Measurements from ENCODE around the gene GRB2. TPM values are rescaled to one million over a fixed set of nuclear protein-coding genes. Genes with fewer than 3 reads are reported as not detected.
"Not testable (repeated sequence)": the region's sequence is repeated elsewhere in the genome, so short reads cannot be mapped to it uniquely, and the experiment has no call there.

The GRB2 gene
- total RNA-seq, 1 experiment from 2014 or later, result 195 TPM

DNA sequence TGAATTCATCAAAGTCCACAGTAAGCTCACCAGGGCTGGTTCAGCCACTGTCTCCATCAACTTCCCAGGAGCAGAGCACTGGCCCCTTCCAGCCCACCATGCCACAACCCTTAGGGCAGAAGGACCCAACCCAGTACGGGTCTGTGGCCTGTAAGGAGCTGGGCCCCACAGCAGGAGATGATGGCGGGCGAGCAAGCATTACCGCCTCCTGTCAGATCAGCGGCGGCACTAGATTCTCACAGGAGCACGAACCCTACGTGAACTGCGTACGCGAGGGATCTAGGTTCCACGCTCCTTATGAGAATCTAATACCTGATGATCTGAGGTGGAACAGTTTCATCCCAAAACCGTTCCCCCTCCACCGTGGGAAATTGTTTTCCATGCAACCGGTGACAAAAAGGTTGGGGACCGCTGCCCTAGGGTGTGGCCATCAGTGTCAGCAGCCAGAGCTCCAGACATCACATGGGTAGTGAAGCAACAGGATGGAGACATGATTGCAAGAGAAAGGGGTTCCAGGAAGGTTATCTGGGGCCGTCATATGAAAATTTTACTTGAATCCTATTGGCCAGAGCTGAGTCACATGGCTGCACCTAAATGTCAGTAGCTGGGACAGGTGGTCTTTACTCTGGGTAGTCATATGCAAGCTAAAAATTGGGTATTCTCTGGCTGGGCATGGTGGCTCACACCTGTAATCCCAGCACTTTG is 103.8 kb downstream of the GRB2 start:
- in situ Hi-C loops (cut with HindIII; ENCODE audit: low sequenced_read_pairs), result no loop called here
- no peak for DNase-seq (ENCODE audit: low spot score)

GRCh38 chr17:75301049-75301448 is 104.4 kb downstream of the GRB2 start:
- in situ Hi-C loops (cut with HindIII; ENCODE audit: low sequenced_read_pairs), result no loop called here
- DNase-seq (ENCODE audit: low spot score), result no peak

DNA sequence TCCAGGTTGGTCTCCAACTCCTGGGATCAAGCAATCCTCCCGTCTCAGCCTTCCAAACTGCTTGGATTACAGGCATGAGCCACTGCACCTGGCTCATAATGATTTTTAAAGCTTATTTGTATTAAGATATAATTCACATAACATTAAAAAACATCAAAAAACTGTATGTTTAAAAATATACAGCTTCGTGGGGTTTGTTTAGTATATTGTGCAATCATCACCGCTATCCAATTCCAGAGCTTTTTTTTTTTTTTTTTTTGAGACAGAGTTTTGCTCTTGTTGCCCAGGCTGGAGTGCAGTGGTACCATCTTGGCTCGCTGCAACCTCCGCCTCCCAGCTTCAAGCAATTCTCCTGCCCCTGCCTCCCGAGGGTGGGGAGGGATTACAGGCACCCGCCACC is 105.2 kb downstream of the GRB2 start:
- in situ Hi-C loops (cut with HindIII; ENCODE audit: low sequenced_read_pairs), result no loop called here
- DNase-seq (ENCODE audit: low spot score), result no peak

- in situ Hi-C loops (cut with HindIII; ENCODE audit: low sequenced_read_pairs), result no loop called here
- DNase-seq (ENCODE audit: low spot score), result no peak
Observed at GRCh38 chr17:75295201-75296158, 110.0 kb downstream of the GRB2 start.

GRCh38 chr17:75292810-75293448 is 112.5 kb downstream of the GRB2 start:
- DNase-seq (ENCODE audit: low spot score); in situ Hi-C loops (cut with HindIII; ENCODE audit: low sequenced_read_pairs): not testable (repeated sequence)

- in situ Hi-C loops (cut with HindIII; ENCODE audit: low sequenced_read_pairs), result no loop called here
- peak; percentile 36 for DNase-seq (ENCODE audit: low spot score)
Observed at GRCh38 chr17:75289832-75290337, 115.6 kb downstream of the GRB2 start.

DNA sequence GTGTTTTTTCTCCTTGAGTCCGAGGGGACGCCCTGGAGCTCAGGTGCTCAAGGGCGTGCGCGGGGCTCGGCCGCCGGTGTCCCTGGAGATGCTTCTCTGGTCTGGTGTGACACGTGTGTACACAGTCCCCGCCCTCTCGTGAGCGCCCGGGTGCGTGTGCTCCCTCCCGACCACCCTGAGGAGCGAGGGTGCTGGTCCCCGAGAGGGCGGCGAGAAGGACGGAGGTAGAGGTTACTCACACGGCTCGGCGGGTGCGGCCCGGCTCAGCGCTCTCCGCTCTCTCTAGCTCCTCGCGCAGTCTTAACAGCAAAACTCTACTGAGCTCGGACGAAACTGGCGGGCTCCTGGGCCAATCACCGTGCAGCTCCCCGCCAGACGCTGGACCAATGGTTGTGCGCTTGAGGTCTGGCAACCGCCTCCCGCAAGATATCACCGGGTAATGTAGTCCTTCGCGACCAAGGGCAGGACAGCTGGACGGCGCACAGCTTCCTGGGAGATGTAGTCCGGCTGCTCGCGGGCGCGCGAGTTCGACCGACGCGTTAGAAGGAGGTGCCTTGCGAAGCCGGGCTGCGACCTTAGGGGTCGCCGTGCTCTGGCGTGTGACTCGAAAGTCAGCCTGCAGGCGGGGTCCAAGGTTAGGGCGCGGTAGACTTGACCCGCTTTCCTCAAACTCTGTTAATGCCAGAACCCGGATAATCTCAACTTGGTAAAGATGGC is 116.2 kb downstream of the GRB2 start, which contains the start of gene SLC25A19:
TSS of gene SLC25A19 (minus strand) at position 319 of the 717 bp plus-strand sequence. CDS start 2,669 bp downstream, outside the sequence.
- in situ Hi-C loops (cut with HindIII; ENCODE audit: low sequenced_read_pairs), result no loop called here
- peak; percentile 99 for DNase-seq (ENCODE audit: low spot score)

DNA sequence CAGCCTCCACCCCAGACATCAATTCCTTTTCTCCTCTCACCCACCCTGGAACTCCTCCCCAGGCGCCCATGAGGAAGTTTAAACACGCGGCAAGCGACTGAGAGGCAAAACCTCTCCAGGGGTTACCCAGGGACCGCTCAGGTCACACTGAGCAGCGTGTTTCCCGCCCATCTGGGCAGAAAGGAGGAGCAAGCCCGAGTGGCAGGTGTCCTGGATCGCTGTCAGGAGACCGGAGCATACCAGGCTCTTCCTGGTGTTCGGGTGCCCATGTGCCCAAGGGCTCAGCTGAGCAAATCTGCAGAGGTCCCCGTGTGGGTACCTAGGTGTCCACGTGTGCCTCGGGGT is 116.7 kb downstream of the GRB2 start:
- in situ Hi-C loops (cut with HindIII; ENCODE audit: low sequenced_read_pairs), result no loop called here
- no peak for DNase-seq (ENCODE audit: low spot score)

- in situ Hi-C loops (cut with HindIII; ENCODE audit: low sequenced_read_pairs), result no loop called here
Observed at GRCh38 chr17:75288359-75288758, 117.1 kb downstream of the GRB2 start.

DNA sequence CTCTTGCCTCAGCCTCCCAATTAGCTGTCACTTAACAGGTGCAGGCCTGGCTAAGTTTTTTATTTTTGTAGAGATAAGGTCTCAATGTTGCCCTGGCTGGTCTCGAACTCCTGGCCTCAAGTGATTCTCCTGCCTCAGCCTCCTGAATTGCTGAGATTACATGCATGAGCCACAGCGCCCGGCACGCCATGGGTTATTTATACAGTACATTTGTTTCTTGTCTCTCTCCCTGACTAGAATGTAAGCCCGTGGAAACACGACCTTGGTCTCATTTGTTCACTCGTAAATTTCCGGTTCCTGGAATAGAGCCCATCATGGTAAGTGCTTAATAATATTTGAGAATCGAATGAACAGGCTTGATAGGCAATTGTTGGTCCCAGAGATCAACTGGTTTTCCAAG is 118.3 kb downstream of the GRB2 start:
- in situ Hi-C loops (cut with HindIII; ENCODE audit: low sequenced_read_pairs), result no loop called here
- DNase-seq (ENCODE audit: low spot score), result no peak

More at GRCh38 chr17:75288359-75288758, 117.1 kb downstream of the GRB2 start:
- DNase-seq (ENCODE audit: low spot score), result no peak

DNA sequence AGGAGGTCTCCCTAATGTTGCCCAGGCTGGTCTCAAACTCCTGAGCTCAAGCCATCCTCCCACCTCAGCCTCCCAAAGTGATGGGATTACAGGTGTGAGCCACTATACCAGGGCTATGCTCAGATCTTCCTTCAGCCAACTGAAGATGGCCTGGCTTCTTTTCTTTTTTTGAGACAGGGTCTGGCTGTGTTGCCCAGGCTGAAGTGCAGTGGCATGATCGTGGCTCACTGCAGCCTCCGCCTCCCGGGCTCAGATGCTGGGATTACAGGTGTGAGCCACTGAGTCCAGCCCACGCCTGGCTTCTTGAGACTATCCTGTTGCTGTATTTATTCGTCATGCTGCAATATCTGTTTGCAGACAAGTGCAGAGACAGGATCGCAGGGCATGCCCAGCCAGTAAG is 120.4 kb downstream of the GRB2 start:
- in situ Hi-C loops (cut with HindIII; ENCODE audit: low sequenced_read_pairs), result no loop called here
- no peak for DNase-seq (ENCODE audit: low spot score)

GRCh38 chr17:75280189-75280588 is 125.3 kb downstream of the GRB2 start:
- in situ Hi-C loops (cut with HindIII; ENCODE audit: low sequenced_read_pairs), result not testable (repeated sequence)

DNA sequence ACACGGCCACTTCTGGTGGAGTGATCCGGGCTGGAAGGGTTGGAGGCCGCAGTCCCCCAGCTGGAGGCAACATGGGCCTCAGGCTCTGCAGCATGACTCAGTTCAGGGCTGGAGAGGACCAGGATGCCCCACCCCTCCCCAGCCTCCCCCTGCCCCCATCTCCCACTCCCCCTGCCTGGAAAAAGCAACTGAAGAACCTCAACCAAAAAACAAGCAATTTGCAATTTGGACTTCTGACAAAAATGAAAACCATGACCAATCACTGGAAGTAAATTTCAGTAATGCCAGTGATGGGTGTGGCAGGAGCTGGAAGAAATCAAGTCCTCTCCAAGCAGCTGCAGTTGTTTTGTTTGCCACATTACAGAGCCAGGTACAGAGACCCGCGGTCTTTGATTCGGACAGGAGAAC is 127.8 kb downstream of the GRB2 start:
- no peak for DNase-seq (ENCODE audit: low spot score)
- in situ Hi-C loops (cut with HindIII; ENCODE audit: low sequenced_read_pairs), result no loop called here

More at GRCh38 chr17:75280189-75280588, 125.3 kb downstream of the GRB2 start:
- not testable (repeated sequence) for DNase-seq (ENCODE audit: low spot score)

DNA sequence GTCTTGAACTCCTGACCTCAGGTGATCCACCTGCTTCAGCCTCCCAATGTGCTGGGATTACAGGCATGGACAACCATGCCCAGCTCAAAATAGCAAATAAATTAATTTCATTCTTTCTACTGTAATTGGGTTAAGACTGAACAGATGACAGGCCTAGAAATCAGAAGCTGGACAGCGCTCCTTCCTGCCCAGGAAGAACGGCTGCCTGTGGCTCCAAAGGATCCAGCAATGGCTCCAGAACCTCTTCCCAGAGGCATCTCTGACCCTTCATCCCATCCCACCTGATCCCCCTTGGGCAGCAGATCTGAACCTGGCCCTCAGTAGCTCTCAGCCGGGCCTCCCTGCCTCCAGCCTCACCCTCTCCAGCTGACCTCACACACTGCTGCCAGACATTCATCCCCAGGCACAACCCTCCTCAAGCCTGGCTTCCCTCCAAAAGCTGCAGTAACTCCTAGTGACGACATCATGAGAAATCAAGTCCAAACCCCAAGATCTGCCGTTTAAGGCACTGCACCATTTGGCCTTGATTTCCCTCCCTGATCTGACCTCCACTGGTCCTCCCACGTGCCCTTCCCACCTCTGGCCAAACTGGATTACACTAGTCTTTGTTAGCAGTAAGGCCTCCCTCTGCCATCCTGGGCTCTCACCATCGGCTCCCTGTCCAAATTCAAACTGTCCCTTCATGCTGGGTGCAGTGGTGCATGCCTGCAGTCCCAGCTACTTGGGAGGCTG is 131.3 kb downstream of the GRB2 start:
- in situ Hi-C loops (cut with HindIII; ENCODE audit: low sequenced_read_pairs), result no loop called here
- DNase-seq (ENCODE audit: low spot score), result no peak

DNA sequence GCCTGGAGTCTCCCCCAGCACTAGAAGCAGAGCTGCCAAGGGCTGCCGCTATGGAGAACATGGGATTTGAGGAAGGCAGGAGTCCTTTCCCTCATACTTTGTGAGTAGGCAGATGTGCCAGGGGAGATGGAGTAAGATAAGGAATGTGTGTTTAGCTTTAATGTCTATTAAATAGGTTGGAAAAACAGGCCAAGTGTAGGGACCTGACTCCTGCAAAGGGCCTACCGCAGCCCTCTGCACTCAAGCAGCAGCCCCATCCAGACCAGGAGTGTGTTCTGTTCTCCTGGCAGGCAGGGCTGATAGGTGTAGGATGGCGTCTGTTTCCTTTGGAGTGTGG is 132.7 kb downstream of the GRB2 start:
- no peak for DNase-seq (ENCODE audit: low spot score)
- in situ Hi-C loops (cut with HindIII; ENCODE audit: low sequenced_read_pairs), result no loop called here

DNA sequence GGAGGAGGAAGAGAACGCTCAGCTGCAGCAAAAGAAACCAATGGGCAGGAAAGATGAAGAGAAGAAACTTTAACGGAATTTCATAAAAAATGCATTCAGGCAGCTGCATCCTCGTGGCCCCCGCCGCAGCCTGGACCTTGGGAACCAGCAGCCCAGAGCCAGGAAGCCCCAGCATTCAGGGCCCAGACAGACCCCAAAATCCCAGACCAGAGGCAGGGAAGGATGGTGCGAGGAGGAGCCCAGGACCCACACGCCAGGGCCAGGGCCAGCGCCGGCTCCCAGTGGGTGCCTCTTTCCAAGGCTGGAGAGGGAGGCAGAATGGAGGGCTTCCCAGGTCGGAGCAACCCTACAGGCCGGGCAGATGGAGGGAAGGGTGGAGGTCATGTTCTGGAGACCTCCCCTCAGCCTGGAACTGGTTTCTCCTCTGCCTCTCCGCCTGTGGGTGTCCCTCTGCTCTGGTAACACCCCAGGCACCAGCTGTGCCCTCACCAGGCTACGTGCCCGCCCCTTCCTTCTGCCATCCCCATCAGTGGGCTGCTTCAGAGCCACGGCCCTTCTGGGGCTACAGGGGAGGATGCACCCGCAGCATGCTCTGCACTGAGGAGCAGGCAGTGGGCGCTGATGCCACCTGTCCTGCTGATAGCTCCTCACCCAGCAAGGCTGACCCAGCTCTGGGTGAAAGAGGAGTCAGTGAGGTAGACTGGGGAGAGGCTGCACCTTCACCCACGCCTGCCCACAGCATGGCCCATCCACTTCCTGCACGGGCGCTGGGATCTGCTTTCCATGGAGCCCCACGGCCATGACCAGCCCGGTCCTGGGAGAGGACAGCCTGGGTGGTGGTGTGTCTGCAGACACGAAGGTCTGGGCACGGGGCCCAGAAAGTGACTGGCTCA is 133.3 kb downstream of the GRB2 start:
- in situ Hi-C loops (cut with HindIII; ENCODE audit: low sequenced_read_pairs), result no loop called here
- DNase-seq (ENCODE audit: low spot score), result peak; percentile 82

- in situ Hi-C loops (cut with HindIII; ENCODE audit: low sequenced_read_pairs), result no loop called here
- peak; percentile 47 for DNase-seq (ENCODE audit: low spot score)
Observed at GRCh38 chr17:75271233-75271954, 134.1 kb downstream of the GRB2 start.

Measured in G401 (cell line).